Stimulated activated CD4-positive, alpha-beta T cell treated with anti-CD3 and anti-CD28 coated beads, Interleukin-15, amount 100 ng/mL, for 48 hours (primary cell): ENCODE data around the gene ZNF764.
"Not testable (repeated sequence)": the region's sequence is repeated elsewhere in the genome, so short reads cannot be mapped to it uniquely, and the experiment has no call there.

Source experiments
- DNase-seq, 2 donors: peaks; one replicate each; pipeline ENCODE4 v3.0.0-alpha.2; 2020; ENCODE audit warnings: low read depth in 2 of 2

ZNF764 gene

DNA sequence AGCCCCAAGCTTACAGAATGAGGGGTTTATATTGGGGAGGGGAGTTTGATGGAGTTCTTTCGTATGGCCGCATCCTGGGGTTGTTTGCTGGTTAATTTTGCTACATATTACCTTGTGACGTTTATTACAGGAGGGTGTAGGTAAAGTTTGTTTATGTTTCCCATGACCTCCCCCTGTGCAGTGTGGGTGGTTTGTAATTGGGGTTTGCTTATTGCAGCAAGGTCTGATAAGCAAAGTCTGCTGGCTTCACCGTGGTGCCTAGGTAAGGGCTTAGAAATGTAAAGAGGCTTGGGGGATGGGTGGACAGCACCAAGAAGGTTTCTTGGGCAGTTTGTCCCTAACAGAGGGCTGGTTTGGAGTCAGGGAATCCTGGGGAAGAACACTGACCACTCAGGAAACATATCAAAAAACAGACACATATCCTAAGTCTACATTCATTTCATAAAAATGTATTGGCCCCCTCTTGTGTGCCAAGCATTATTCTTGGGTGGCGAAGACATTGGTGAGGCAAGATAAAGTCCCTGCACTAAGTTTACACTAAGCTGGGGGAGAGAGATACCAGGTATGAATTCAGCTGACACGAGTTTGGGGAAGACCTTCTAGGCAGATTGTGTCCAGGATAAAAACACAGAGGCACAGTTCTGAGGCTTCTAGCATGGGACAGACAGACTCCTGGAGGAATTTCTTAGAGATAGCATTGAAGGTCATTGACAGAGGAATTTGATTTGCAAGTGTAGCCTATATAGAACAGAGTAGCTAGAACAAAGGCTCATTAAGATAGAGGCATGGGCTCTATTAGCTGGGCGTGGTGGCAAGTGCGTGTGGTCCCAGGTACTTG, 9.5 kb downstream of the ZNF764 start:
- no peak for DNase-seq

DNA sequence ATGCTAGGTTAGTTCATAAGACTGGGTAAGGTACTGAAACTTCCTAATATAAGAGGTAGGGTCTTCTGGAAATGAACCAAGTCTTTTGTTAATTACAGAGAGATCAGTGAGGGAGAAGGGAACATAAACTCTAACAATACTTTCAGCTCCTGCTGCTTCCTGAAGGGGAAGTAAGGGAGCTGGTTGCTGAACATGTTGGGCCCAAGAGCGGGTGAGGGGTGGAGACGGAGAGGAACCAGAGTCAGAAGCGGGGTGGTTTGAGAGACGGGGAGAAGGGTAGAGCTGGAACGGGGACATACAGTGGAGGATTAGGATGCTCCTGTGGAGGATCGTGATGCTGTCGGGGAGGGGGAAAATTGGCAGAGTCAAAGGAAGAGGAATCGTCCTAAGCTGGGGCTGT, 12.1 kb downstream of the ZNF764 start:
- no peak for DNase-seq

DNA sequence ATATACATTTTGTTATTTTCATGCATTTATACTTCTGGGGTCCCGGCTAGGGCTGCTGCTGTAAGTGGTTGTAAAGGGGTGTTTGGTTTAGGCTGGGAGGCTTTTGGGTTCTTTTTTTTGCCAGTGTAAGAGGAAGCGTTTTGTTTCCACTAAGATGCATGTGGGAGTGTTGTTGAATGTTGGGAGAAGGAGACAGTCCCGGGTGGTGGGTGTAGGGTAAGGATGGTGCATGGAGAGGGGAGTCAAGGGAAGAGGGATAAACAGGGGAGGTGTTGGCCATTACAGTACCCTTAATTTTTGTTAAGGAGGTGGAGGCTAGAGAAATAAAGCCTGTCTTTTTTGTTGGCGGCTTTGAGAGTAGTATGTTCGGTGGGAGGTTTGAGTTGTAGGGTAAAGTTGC, 15.1 kb downstream of the ZNF764 start:
- DNase-seq, result no peak

DNA sequence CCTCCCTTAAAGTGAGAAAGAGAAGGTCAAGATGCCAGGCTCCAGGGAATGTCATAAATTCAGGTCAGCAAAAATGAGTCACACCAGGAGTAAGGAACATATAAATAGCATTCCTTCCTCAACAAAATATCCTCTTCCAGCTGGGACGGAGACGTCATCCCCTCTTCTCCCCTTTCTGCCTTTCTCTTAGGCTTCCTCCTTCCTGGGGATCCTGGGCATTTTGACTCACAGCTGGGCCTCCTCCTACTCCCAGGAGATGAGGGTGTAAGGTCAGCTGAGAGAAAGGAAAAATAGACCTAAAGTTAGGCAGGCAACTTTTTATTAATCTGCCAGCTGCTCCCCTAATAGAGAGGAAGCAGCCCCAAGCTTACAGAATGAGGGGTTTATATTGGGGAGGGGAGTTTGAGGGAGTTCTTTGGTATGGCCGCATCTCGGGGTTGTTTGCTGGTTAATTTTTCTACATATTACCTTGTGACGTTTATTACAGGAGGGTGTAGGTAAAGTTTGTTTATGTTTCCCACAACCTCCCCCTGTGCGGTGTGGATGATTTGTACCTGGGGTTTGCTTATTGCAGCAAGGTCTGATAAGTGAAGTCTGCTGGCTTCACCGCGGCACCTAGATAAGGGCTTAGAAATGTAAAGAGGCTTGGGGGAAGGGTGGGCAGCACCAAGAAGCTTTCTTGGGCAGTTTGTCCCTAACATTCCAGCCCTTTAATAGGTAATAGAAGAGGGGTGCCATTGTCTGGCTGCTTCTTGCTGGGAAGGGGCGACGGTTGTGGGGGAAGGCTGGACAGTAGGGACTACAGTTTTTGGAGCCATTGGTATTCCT, 16.5 kb downstream of the ZNF764 start:
- DNase-seq, result no peak

DNA sequence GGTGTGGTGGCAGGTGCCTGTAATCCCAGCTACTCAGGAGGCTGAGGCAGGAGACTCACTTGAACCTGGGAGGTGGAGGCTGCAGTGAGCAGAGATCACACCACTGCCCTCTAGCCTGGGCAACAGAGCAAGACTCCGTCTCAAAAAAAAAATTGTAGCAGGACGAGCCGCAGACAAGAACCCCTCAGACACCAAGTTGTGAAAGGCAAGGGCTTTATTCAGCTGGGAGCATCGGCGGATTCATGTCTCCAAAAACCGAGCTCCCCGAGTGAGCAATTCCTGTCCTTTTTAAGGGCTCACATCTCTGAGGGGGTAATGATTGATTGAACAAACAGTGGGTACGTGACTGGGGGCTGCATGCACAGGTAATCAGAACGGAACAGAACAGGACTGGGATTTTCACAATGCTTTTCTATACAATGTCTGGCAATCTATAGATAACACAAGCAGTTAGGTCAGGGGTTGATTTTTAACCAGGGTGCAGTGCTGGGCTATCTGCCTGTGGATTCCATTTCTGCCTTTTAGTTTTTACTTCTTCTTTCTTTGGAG, 17.2 kb downstream of the ZNF764 start:
- not testable (repeated sequence) for DNase-seq

DNA sequence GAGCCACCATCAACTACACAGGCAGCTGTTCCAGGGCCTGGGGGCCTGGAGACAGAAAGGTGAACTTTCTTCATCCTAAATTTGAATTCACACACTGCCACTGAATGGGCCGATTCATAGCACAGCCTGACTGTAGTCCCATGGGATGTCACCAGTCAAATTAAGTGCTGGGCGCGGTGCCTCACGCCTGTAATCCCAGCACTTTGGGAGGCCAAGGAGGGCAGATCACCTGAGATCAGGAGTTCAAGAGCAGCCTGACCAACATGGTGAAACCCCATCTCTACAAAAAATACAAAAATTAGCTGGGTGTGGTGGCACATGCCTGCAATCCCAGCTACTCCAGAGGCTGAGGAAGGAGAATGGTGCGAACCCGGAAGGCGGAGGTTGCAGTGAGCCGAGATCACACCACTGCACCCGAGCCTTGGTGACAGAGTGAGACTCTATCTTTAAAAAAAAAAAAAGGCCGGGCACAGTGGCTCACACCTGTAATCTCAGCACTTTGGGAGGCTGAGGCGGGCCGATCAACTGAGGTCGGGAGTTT, 18.1 kb downstream of the ZNF764 start:
- not testable (repeated sequence) for DNase-seq

DNA sequence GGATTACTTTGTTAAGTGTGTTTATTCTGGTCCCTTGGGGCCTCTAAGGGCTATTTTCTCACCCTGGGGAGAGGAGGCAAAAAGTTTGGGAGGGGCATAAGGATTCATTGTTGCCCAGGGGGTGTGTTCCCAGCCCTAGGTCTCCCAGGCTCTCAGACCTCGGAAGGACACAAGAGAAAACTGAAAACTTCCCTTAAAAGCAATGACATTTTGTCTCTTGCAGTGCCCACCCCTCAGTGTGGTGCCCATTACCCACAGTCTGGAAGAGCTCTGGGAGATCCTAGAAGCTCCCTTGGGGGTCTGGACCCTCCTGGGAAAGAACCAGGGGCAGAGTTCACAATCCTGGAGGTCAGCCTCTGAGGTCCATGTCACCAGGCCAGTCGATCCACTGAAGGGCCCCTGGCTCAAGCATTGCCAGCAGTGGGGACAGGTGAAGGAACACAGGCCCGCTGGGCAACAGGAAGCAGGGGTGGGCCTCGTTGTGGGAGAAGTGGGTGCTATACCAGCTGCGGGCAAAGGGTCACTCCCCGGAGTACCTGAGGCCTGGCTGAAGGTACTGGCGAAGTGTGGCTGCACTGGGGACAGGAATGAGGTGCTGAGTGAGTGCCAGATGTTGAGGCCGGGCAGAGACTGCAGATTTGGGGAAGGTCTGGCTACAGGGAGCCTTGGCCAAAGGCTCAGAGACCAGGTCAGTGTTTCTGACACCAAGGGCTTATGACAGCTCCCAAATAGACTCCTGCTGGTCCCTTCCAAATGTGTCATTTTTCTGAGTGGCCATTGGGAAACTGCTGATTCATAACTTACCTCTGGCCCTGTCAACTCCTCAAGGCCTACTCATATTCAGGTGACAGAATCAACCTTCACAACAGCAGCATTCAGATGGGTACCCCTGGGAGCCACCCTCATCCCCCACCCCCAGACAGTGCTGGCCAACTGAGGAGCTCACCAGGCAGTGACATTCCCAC, 18.9 kb downstream of the ZNF764 start:
- no peak for DNase-seq

DNA sequence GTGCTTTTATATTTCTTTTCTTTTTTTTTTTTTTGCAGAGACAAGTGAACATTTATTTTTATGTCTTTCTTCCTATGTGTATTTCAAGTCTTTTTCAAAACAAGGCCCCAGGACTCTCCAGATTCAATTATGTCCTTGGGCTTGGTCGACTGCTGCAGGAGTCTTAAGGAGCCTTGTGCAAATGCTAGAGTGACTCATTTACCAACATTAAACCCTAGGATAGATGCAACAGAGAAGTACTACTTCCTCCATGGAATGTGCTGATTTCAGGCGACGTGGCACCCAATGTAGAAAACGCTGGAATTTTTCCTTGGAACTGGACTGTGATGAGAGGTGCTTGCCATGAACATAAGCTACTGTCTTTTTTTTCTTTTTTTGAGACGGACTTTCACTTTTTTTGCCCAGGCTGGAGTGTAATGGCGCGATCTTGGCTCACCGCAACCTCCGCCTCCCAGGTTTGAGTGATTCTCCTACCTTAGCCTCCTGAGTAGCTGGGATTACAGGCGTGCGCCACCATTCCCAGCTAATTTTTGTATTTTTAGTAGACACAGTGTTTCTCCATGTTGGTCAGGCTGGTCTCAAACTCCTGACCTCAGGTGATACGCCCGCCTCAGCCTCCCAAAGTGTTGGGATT, 21.7 kb downstream of the ZNF764 start:
- not testable (repeated sequence) for DNase-seq

DNA sequence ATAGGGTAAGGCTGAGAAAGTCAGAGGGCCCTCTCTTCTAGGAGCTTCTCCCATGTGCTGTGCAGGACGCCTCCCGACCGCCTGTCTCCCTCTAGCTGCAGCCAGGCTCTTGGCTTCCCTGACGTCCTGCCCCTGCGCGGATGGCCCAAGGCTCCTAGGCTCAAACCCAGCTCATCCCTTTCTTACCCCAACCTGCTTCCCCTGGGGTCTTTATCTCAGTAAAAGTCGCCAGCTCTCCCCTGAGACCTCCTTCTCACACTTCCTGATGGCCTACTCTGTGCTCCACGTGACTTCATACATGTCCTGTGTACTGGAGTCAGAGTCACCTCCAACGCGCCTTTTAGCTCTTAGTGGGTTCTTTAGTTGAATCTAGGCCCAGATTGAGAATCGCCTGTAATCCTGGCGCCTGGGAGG, 22.4 kb downstream of the ZNF764 start:
- DNase-seq, result peak in 1 of 2 donors; percentile 51

DNA sequence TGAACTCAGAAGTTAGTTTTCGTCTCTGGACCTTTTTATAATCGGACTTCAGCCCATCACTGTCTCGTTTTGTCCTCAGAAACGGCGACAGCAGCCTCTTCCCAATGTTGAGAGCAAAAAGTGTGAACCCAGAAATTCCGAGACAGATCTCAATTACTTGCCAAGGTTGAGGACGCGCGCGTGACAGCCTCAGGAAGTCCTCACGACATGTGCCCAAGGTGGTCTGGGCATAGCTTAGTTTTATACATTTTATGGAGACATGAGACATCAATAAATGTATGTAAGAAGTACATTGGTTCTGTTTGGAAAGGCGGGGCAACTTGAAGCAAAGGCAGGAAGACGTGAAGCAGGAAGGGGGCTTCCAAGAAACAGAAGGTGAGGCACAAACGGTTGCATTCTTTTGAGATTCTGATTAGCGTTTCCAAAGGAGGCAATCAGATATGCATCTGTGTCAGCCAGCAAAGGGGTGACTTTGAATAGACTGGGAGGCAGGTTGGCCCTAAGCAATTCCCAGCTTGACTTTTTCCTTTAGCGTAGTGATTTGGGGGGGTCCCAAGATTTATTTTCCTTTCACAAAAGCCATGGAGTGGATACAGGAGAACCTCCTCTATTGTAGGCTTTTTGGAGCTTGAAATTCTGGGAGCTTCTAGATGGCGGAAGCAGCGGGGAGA, 22.9 kb downstream of the ZNF764 start:
- DNase-seq, result no peak

DNA sequence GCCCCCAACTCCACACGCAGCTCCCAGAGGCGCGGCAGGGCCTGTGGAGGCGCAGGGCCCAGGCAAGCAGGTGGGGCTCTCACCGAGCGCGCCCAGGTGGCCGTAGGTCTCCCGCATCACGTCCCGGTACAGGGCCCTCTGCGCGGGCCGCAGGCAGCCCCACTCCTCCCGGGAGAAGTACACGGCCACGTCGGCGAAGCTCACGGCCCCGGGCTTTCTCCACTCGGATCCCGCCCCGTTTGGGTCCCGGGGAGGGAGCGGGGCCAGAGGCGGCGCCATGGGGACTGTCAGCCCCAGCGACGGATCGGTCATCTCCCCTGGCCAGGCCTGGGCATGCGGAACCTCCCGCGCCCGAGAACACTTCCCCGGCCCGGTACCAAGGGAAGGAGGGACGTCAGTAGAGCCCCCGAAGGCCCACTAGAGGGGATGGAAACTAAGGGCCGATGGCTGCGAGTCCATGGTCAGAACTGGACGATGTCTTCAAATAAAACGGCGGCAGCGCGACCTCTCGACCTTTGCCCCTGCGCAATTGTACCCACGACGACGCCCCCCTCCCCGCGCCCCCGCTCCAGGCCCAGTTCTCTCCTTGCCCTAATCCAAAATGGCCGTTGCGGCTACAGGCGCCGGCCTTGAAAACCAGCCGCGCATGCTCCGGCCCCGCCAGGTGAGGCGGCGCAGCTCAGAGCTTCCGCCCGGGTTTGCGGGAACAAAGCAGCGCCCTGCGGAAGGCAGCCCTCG, 23.6 kb downstream of the ZNF764 start, which contains the start of gene ZNF747:
Gene ZNF747, minus strand, starts transcription at position 491 of the 738 bp plus-strand sequence. Its CDS starts 179 bp downstream, at position 312.
- peak; percentile 80 to 87 for DNase-seq

DNA sequence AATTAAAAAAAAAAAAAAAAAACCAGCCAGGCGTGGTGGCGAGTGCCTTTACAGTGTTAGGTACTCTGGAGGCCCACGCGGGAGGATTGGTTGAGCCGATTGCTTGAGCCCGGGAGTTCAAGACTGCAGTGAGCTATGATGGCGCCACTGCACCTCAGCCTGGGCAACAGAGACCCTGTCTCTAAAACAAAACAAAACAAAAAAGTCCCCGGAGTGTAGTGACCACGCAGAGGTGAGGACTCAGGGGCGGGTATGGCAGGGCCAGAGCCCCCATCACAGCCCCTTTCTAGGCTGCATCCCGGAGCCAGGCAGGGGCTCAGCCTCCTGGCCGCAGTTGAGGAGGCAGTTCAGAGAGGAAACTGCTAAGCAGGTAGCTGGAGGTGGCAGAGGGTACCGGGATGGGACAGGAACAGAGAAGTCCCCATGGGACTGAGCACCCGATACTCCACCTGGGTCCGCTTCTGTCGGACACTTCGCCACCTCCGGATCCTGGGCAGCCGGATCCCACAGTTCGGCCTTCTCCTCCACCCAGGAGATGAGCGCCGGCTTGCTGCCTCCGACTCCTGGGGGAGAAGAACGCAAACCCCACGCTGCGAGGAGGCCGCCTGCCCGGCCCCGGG, 24.3 kb downstream of the ZNF764 start:
- DNase-seq, result no peak

DNA sequence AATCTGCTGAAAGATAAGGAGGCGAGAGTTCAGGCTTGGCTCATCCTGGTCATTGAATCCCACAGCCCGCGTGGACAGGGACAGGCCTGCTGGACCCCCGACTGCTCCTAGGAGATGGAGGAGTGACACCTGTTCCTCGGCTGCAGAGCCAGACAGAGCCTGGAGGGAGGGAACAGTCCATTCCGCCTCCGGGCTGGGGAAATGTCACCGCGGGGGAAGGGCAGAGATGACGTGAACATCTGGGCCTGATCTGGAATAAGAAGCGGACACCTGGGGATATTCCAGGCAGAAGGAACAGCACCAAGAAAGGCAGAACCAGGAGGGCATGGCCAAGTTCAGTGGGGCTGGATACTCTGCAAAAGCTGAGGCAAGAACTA, 25.0 kb downstream of the ZNF764 start:
- no peak for DNase-seq

DNA sequence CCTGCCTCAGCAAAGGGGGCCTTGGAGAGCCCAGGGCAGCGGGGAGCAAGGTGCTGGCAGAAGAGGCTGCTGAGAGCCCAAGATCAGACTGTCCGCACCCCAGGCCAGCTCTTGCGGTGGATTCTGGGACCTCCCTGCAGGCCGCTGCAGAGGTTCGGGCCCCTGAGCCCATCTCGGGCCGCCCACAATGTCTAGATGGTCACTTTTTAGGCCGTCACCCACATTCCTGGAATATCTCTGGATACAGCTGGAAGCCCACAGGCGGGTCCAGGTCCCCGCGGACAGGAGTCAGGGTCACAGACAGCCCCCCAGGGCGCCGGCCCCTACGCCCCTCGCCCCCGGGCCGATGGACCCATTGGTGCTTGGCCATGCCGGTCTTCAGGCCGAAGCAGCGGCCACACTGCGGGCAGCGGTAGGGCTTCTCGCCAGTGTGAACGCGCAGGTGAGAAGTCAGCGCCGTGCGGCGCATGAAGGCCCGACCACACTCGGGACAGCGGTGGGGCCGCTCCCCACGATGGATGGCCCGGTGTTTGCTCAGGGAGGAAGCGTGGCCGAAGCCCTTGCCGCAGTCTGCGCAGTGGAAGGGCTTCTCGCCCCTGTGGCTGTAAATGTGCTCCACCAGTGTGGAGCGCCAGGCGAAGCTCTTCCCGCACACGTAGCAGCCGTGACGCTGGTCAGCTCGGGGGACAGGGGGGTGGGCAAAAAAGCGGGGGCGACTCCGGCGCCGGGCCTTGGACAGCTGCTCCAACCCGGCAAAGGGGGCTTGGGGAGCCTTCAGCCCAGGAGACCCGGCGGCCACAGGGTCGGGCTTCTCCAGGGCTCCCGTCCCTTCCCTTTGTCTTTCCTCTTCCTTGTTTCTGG, 25.7 kb downstream of the ZNF764 start:
- DNase-seq, result no peak

DNA sequence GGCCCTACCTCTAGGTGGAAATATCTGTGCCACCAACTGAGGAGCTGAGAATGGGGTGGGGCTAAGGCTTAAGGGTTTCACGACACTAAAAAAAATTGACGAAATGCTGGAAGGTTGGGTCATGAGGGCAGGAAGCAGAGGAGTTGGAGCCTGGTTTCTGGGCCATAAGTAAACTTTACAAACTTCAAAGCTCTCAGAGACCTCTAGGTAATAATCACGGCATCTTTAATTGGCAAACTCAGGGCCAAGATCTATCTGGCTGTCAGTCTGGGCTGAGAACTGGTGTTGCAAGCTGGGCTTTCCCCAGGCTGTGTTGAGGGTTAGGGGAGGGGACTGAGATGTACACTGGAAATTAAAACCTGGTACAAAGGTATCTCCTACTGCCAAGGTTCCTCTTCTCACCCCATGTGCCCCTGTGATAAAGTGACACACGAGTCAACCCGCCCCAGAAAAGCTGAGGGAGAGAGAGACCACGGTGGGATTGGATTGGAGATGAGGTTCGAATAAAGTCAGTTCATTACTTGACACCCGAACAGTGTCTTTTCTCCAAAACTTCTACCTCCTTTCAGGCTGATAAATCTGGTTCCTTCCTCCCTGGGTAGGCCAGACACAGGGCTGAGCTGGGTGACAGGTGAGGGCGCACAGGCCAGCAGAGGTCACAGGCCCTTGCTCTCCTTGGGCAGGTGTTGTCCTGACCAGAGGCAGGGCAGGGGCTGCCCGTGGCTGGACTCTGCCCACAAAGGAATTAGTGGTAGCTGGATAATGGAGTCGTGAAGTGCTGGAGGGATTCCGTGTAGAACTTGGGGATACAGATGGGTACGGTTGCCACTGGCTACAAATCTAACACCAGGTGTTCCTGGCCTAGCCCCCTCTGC, 27.8 kb downstream of the ZNF764 start:
- no peak for DNase-seq

DNA sequence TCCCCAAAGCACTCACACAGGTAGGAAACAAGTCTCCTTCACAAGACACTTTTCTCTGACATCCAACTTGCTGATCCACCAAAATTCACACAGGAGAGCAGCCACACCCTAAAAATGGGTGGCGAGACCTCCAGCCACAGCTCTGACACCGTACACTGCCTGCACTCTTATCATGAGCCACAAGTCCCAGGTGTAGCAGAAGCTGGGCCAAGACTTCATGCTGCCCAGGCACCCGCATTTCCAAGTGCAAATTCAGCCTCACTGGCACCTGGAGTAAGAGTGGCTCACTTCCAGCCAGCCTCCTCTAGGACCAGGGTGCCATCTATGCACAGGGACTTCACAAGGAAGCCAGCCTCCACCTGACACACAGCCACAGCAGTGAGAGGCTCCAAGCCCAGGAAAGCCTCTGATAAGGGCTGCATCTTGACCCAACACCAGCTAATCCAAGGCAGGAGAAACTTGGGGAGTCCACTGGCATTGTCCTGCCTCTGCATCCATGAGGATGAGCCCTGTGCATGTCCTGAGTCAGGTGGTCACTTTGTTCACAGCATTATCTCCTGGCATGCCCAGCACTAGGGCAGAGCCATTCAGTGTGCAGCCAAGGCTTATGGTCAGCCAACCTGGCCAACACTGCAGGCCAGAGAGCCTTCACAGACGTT, 29.2 kb downstream of the ZNF764 start:
- DNase-seq, result no peak
